Measurements from ENCODE around the gene LYPD6B. TPM values are rescaled to one million over a fixed set of nuclear protein-coding genes. Genes with fewer than 3 reads are reported as not detected.

The LYPD6B gene
- total and polyA plus RNA-seq, 2 donors (not counting 1 experiment from before 2014, with no cell fraction given): 1.5 to 2.7 TPM

DNA sequence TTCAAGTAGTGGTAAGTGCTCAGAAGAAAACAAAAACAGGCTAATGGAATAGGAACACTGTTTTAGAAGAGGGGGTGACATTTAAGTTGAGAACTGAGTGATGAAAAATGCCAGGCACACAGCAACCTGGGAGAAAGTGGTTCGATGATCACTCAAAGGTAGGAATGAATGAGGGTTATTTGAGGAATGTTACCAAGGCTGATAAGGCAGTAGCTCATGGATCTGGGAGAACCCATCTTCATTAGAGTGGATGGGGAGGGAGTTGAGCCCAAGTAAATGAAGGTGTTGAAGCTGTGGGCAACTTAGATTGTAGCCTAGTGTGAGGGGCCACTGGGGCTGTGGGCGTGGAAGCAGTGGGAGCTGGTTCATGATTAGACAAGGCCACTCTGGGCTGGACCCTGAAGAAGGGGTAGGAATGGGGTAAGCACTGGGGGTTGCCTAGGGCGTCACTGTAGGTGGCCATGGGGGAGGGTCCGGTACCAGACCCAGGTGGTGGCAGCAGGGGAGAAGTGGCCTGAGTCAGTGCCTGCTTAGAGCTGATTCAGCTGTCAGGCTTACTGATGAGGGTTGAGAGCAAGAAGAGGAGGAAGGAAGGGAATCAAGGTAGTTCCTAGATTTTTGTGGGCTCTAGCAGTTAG is 22.5 kb upstream of the LYPD6B start:
- POLR2A ChIA-PET: no interaction called here
- TF ChIP-seq EZH2 (IDR thresholded peaks at IDR 0.05; ENCODE audit: borderline replicate concordance, insufficient read depth, low read depth, low read length, poor library complexity, severe bottlenecking): no peak
- TF ChIP-seq, protein P1, sequence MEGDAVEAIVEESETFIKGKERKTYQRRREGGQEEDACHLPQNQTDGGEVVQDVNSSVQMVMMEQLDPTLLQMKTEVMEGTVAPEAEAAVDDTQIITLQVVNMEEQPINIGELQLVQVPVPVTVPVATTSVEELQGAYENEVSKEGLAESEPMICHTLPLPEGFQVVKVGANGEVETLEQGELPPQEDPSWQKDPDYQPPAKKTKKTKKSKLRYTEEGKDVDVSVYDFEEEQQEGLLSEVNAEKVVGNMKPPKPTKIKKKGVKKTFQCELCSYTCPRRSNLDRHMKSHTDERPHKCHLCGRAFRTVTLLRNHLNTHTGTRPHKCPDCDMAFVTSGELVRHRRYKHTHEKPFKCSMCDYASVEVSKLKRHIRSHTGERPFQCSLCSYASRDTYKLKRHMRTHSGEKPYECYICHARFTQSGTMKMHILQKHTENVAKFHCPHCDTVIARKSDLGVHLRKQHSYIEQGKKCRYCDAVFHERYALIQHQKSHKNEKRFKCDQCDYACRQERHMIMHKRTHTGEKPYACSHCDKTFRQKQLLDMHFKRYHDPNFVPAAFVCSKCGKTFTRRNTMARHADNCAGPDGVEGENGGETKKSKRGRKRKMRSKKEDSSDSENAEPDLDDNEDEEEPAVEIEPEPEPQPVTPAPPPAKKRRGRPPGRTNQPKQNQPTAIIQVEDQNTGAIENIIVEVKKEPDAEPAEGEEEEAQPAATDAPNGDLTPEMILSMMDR (IDR thresholded peaks at IDR 0.05): no peak
- intact Hi-C loops (cut with micrococcal nuclease): no loop called here
- H3K9me3 ChIP-seq (ENCODE audit: control extremely low read depth in 1 of 3, control insufficient read depth in 2 of 3, insufficient read depth in 1 of 3, low read length in 2 of 3): no peaks in the 10 kb centered on the region
- Mint-ChIP-seq H3K27ac (no peak overlapping the region), H3K4me3 (no peak overlapping the region), H3K27me3 (peaks cover 4% of the 10 kb centered on the region), H3K9me3 (ENCODE audit: insufficient read depth) (no peaks in the 10 kb centered on the region), H3K4me1 (peaks cover 31% of the 10 kb centered on the region)
- no peak for DNase-seq
- no peak for ATAC-seq (ENCODE audit: low read depth)
- H3K9ac ChIP-seq (ENCODE audit: low read length): no peak overlapping the region
- no peaks in the 10 kb centered on the region for H3K79me2 ChIP-seq (ENCODE audit: control insufficient read depth, insufficient read depth, low read length)
- no peak overlapping the region for H3K27ac ChIP-seq (ENCODE audit: low read length in 2 of 2)
- no peaks in the 10 kb centered on the region for H4K20me1 ChIP-seq (ENCODE audit: control insufficient read depth, insufficient read depth, low read length, poor library complexity, severe bottlenecking)
- CTCF ChIA-PET: interaction anchor here (0.8 to 7.3 kb wide), 17 partner anchors 8 to 571 kb away, joined by 3 to 173 read pairs (median 6); partner anchors contain the start of genes LYPD6B and MMADHC
- no peak overlapping the region for H3K4me3 ChIP-seq (ENCODE audit: control extremely low read depth in 1 of 5, extremely low read depth in 1 of 5, insufficient read depth in 1 of 5, low read depth in 2 of 5, low read length in 4 of 5)
- WGBS (ENCODE audit: insufficient coverage): 91% methylated on average over 4 of the region's 4 CpGs
- peaks cover 22 to 35% of the 10 kb centered on the region in 2 donors for H3K4me1 ChIP-seq (ENCODE audit: control insufficient read depth in 2 of 2, insufficient read depth in 2 of 2, low read length in 2 of 2)
- no peak overlapping the region for H3K4me2 ChIP-seq (replicated peaks; ENCODE audit: low read depth, low read length, poor library complexity, severe bottlenecking)
- H3K36me3 ChIP-seq (replicated peaks in 1 of 2; ENCODE audit: control extremely low read depth in 1 of 2, control insufficient read depth in 1 of 2, extremely low read depth in 1 of 2, insufficient read depth in 2 of 2, low read length in 1 of 2): no peaks in the 10 kb centered on the region
- H2AFZ ChIP-seq (ENCODE audit: insufficient read depth, low read depth, low read length, poor library complexity, severe bottlenecking): no peak overlapping the region
- no peaks in the 10 kb centered on the region for H3K27me3 ChIP-seq (replicated peaks in 1 of 4; ENCODE audit: control extremely low read depth in 1 of 4, control insufficient read depth in 3 of 4, insufficient read depth in 4 of 4, low read length in 3 of 4)

Measured in B cell (primary cell).